ENCODE measurements around the gene TTLL3. TPM values are rescaled to one million over a fixed set of nuclear protein-coding genes. Genes with fewer than 3 reads are reported as not detected.

Gene TTLL3
- total and polyA plus RNA-seq, 12 donors, result 10.1 to 214 (median 45.5) TPM

DNA sequence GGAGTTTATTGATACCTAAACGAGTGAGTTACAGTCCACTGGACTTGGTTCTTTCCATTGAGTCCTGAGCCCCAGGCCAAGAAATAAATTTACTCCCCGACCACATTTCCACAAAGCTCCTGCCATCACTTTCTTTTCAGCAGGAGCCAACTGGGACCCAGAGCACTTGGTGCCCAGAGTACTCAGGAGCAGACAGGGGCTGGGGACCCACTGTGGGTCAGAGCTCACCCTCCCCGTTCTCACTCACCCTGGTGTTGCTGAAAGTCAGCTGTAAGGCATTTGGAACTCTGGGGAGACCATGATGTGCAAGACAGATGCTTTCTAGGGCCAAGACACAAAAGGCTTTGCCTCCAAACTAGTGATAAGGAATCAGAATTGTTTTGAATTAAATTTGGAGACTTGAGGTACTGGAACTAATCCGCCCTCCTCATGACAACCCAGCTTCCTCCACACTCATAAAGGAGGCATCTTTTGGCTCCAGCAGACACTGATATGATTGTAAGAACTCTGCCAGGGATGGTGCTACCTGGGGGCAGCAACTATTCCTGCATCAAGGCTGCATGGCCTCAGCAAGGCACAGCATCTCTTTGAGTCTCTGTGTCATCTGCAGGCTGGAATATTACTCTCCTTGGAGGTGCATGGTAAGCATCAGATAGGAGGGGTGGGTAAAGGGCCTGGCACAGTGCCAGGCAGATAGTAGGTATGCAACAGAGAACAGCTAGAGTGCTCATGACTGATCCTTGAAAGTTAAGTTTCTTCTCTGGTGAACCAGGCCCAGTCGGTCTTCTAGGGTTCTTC lies 33.0 kb upstream of the TTLL3 start:
- TF ChIP-seq POLR2A (IDR thresholded peaks at IDR 0.05), result no peak
- TF ChIP-seq, protein P1, sequence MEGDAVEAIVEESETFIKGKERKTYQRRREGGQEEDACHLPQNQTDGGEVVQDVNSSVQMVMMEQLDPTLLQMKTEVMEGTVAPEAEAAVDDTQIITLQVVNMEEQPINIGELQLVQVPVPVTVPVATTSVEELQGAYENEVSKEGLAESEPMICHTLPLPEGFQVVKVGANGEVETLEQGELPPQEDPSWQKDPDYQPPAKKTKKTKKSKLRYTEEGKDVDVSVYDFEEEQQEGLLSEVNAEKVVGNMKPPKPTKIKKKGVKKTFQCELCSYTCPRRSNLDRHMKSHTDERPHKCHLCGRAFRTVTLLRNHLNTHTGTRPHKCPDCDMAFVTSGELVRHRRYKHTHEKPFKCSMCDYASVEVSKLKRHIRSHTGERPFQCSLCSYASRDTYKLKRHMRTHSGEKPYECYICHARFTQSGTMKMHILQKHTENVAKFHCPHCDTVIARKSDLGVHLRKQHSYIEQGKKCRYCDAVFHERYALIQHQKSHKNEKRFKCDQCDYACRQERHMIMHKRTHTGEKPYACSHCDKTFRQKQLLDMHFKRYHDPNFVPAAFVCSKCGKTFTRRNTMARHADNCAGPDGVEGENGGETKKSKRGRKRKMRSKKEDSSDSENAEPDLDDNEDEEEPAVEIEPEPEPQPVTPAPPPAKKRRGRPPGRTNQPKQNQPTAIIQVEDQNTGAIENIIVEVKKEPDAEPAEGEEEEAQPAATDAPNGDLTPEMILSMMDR (IDR thresholded peaks at IDR 0.05), result no peak
- Histone ChIP-seq H3K4me3 (no peak overlapping the region), H3K27ac (peak overlapping the region in 3 of 5 donors; percentile 39 to 73 (median 64)), H3K27me3 (no peaks in the 10 kb centered on the region), H3K4me1 (replicated peaks in 1 of 2) (peaks cover 23 to 58% of the 10 kb centered on the region in 2 donors), H3K9me3 (replicated peaks in 1 of 3) (no peaks in the 10 kb centered on the region), H3K36me3 (replicated peaks in 1 of 2) (peaks cover 0 to 10% of the 10 kb centered on the region in 2 donors)
- WGBS, 4 donors, result 76 to 79% (median 77%) methylated on average over 4 to 5 of the region's 5 CpGs
- intact Hi-C loops (cut with DNase I), result no loop called here
- DNase-seq, result no peak

DNA sequence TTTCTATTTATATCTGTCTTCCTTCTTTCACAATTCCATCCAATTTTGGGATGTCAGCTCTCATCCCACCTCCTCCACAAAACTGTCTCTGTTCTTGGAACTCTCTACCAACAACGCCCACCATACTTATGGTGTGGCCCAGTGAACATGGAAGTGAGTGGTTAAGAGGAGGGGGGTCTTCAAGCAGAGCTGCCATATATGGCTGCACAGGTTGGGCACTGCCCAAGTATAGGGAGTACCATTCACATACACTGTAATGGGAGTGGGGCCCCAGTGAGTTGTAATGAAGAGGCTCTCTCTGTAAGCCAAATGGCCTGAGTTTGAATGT lies 32.4 kb upstream of the TTLL3 start:
- Histone ChIP-seq H3K27ac (peak overlapping the region in 3 of 5 donors; percentile 39 to 73 (median 64)), H3K9me3 (replicated peaks in 1 of 3) (no peaks in the 10 kb centered on the region), H3K4me3 (no peak overlapping the region), H3K4me1 (replicated peaks in 1 of 2) (peaks cover 28 to 63% of the 10 kb centered on the region in 2 donors), H3K27me3 (no peaks in the 10 kb centered on the region), H3K36me3 (replicated peaks in 1 of 2) (peaks cover 0 to 15% of the 10 kb centered on the region in 2 donors)
- intact Hi-C loops (cut with DNase I), result no loop called here
- TF ChIP-seq POLR2A (IDR thresholded peaks at IDR 0.05), result no peak
- TF ChIP-seq, protein P1 (IDR thresholded peaks at IDR 0.05), result no peak
- WGBS, 4 donors, result 56 to 89% (median 80%) methylated on average over 1 of the region's 1 CpG
- DNase-seq, result no peak

DNA sequence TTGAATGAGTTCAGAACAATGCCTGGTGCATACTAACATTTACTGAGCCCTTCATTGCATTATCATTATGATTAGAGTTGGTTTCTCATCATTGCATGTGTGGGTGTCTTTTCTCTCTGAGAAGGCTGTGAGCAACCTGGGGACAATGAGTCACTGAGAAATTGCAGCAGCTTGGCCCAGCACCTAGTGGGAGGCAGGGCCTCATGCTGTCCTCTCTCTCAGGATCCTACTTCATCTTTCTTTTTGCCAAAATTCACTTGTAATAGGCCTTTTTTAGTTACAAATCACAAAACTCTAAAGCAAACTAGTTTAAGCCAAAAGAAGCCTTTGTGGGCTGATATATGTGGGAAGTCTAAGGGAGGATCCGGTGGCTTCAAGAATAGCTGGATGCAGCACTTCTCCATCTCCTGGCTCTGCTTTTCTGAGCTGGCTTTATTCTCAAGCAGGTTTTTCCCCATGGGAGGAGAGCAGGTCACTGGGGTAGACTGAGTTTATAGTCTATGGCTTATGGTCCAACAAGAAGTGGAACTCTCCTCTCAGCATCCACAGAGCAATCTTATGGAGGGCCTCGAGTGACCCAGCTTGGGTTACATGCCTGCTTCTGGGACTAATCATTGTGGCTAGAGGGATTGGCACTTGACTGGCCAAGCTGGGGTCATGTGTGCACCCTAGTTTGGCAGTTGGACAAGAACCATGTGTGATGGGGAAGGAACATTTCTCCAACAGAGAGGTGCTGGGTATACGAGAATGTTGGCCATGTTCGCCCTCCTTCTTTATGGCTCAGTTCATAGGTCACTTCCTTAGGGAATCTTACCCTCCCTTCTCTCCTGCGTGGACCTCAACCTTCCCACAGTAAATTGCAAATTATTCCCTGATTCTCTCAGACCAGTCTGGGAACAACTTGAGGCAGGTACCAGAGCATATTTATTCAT lies 31.7 kb upstream of the TTLL3 start:
- WGBS, 4 donors, result 59 to 80% (median 78%) methylated on average over 4 to 5 of the region's 5 CpGs
- Histone ChIP-seq H3K27ac (peak overlapping the region in 3 of 5 donors; percentile 39 to 73 (median 64)), H3K9me3 (replicated peaks in 1 of 3) (no peaks in the 10 kb centered on the region), H3K27me3 (no peaks in the 10 kb centered on the region), H3K4me3 (no peak overlapping the region), H3K36me3 (replicated peaks in 1 of 2) (peaks cover 0 to 21% of the 10 kb centered on the region in 2 donors), H3K4me1 (replicated peaks in 1 of 2) (peaks cover 28 to 63% of the 10 kb centered on the region in 2 donors)
- intact Hi-C loops (cut with DNase I), result no loop called here
- peak in 5 of 7 donors; percentile 59 to 72 (median 67) for DNase-seq
- TF ChIP-seq, protein P1 (IDR thresholded peaks at IDR 0.05), result no peak
- no peak for TF ChIP-seq POLR2A (IDR thresholded peaks at IDR 0.05)

DNA sequence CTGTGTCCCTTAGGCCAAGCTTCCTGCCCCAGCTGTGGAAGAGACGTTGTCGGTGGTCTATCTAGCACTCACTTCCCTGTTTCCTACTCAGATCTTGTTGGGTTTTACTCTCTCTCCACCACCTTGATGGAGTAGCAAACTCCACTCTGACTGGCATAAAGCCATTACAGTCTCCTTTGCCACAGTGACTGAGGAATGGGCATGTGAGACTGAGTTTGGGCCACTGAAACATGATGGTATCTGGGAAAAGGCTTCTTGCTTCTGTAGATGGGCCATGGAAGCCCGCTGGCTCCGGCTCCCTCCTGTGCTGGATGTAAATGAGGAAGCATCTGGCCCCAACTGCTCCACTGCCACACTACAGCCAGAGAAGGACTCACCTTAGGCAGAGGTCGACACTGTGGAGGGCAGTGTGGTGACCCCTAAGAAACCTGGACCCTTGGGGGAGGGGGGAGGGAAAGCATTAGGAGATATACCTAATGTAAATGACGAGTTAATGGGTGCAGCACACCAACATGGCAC lies 30.9 kb upstream of the TTLL3 start:
- H3K9me3 ChIP-seq (replicated peaks in 1 of 3), result no peaks in the 10 kb centered on the region
- H3K4me3 ChIP-seq, result no peak overlapping the region
- H3K27ac ChIP-seq, result peak overlapping the region in 3 of 5 donors; percentile 39 to 73 (median 72)
- intact Hi-C loops (cut with DNase I), result no loop called here
- H3K4me1 ChIP-seq (replicated peaks in 1 of 2), result peaks cover 32 to 67% of the 10 kb centered on the region in 2 donors
- DNase-seq, result no peak
- 73 to 90% (median 77%) methylated on average over 3 to 6 of the region's 6 CpGs for WGBS, 4 donors
- H3K27me3 ChIP-seq, result no peaks in the 10 kb centered on the region
- TF ChIP-seq, protein P1 (IDR thresholded peaks at IDR 0.05), result no peak
- no peak for TF ChIP-seq POLR2A (IDR thresholded peaks at IDR 0.05)
- H3K36me3 ChIP-seq (replicated peaks in 1 of 2), result peaks cover 0 to 28% of the 10 kb centered on the region in 2 donors
